Spleen (tissue), 7 donors: ENCODE data around the gene SLC25A43.
"Not testable (repeated sequence)": the region's sequence is repeated elsewhere in the genome, so short reads cannot be mapped to it uniquely, and the experiment has no call there.

ENCODE experiments used
- CTCF ChIP-seq, 11 experiments: fragments of 200-600 bp in 7 of 11; fragments of 450-650 bp in 4 of 11; sonication (generic) in 4 of 11; IDR thresholded peaks in 8 of 11; conservative IDR thresholded peaks in 3 of 11; 1 replicate in 7 of 11; 2 replicates in 4 of 11; pipeline versions ENCODE4 v1.4.0 to v1.8.0; 2016 to 2021; ENCODE audit warnings: antibody characterized with exemption in 11 of 11, inconsistent platforms in 4 of 11, mild to moderate bottlenecking in 1 of 11
- POLR2A ChIP-seq, 3 donors: fragments of 450-650 bp; IDR thresholded peaks; one replicate each; pipeline ENCODE4 v1.5.1; 2017; ENCODE audit warnings: antibody characterized with exemption in 3 of 3, mild to moderate bottlenecking in 1 of 3
- POLR2AphosphoS5 ChIP-seq, 3 donors: sonication (generic); formaldehyde crosslinking; IDR thresholded peaks; one replicate each; pipeline ENCODE4 v1.5.1; 2017; ENCODE audit warnings: antibody characterized with exemption in 3 of 3
- donor health status: DM: no; HTN: no; CAD: no; lungs with moderate emphysema.
- donor health status: DM: no; HTN: no; CAD: no.
- donor health status: DM: no; HTN: no; CAD: no.

GRCh38 chrX:119441295-119441694, 42.2 kb downstream of the SLC25A43 start:
- TF ChIP-seq CTCF (IDR thresholded peaks at IDR 0.05 in 8 of 11, conservative IDR thresholded peaks at IDR 0.05 in 3 of 11); POLR2A (IDR thresholded peaks at IDR 0.05); POLR2AphosphoS5 (IDR thresholded peaks at IDR 0.05): not testable (repeated sequence)
